Inflammatory macrophage treated with lipopolysaccharide for 4 hours (primary cell): ENCODE data around the gene TRIML1.
"Not testable (repeated sequence)": the region's sequence is repeated elsewhere in the genome, so short reads cannot be mapped to it uniquely, and the experiment has no call there.

Source experiments
- DNase-seq: peaks from one replicate; pipeline ENCODE4 v3.0.0-alpha.2; 2020

Gene TRIML1

GRCh38 chr4:188154668-188155405, 15.6 kb downstream of the TRIML1 start:
- DNase-seq, result no peak

- DNase-seq, result no peak
Measured at GRCh38 chr4:188158336-188158735, 19.1 kb downstream of the TRIML1 start.

DNA sequence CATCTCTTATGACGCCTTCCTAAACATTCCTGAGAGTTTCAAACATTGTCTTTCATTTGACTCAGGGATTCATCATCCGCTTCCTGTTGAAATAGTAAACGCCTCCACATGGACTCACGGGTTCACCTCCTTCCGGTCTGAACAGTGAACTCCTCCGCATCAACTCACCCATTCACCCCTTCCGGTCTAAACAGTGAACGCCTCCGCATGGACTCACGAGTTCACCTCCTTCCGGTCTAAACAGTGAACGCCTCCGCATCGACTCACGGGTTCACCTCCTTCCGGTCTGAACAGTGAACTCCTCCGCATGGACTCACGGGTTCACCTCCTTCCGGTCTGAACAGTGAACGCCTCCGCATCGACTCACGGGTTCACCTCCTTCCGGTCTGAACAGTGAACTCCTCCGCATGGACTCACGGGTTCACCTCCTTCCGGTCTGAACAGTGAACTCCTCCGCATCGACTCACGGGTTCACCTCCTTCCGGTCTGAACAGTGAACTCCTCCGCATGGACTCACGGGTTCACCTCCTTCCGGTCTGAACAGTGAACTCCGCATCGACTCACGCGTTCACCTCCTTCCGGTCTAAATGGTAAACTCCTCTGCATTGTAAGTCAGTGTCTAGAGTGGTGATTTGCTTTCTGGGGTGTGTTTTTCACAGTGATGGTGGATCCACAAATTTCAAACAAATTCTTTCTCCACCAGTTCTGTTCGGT, 20.4 kb downstream of the TRIML1 start:
- not testable (repeated sequence) for DNase-seq

GRCh38 chr4:188160406-188160805, 21.2 kb downstream of the TRIML1 start:
- no peak for DNase-seq

GRCh38 chr4:188161167-188161566, 21.9 kb downstream of the TRIML1 start:
- no peak for DNase-seq

- no peak for DNase-seq
Measured at GRCh38 chr4:188162698-188163097, 23.5 kb downstream of the TRIML1 start.

GRCh38 chr4:188168726-188169373, 29.6 kb downstream of the TRIML1 start:
- no peak for DNase-seq

- no peak for DNase-seq
Measured at GRCh38 chr4:188171551-188171950, 32.3 kb downstream of the TRIML1 start.

DNA sequence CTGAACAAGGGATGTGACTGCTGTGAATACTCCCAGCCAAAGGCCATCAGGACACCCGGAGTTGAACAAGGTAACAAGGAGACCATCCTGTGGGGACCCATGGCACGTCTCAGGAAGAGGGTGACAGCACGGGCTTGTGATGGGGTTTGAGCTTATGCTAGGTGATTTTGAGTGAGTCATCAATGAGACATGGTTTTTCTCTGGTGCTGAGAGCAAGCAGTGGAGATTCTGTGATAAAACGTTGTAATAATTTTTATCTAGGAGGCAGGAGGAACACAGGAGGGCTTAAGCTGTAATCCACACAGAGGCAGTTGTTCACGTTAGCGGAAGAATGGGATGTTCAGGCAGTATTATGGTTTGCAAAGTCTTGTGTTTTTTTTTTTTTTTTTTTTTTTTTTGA, 36.0 kb downstream of the TRIML1 start:
- no peak for DNase-seq

DNA sequence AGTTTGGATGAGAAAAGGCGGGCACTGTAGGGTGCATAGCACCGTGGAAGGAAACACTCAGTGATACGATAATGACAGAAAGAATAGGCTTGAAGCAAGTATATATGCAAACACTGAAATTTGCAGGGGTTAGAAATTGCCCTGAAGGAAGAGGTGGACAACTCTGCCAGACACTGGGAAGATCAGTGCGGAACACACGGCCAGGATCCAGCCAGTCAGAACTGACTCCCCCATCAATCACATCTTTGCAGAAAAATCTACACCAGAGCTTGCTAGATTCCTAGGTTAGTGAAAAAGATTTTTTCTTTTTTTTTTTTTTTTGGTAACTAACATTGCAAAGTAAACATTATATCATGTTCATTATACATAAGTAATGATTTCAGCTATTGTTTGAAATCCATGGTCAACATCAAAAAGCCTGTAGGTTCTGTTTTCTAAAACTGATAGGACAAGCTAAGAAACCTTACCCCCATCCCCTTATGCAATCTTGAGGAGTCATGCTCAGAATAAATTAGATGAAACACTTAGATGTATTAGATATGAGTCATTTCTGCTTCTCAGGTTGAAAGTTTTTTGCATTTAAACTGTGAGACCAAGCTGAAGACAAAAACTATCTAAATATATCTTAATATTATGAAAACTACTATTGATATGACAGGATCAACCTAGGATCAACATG, 38.9 kb downstream of the TRIML1 start:
- DNase-seq, result no peak

DNA sequence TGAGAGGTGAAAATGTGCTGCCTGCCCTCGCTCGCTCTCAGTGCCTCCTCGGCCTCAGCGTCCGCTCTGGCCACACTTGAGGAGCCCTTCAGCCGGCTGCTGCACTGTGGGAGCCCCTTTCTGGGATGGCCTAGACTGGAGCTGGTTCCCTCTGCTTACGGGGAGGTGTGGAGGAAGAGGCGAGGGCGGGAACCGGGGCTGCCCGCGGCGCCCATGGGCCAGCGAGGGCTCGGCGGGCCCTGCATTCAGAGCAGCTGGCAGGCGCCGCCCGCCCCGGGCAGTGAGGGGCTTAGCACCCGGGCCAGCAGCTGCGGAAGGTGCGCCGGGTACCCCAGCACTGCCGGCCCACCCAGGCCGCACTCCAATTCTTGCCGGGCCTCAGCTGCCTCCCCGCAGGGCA, 39.6 kb downstream of the TRIML1 start:
- no peak for DNase-seq

DNA sequence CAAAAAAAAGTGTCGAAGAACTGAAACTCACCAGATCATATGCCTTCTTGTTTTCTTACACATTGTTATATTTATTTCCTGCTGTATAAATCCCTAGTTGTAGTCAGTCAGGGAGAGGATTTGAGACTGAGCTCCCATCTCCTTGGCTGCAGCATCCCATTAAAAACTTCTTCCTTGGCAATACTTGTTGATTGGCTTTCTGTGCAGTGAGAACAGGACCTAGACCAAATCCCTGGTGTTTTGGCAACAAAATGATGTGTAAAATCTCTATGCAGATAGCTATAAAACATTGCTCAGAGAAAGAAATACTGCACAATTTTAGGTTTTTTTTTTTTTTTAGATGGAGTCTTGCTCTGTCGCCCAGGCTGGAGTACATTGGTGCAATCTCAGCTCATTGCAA, 47.9 kb downstream of the TRIML1 start:
- DNase-seq, result no peak

- DNase-seq, result no peak
Measured at GRCh38 chr4:188190461-188190860, 51.2 kb downstream of the TRIML1 start.

GRCh38 chr4:188194421-188194820, 55.2 kb downstream of the TRIML1 start:
- DNase-seq, result no peak

- DNase-seq, result no peak
Measured at GRCh38 chr4:188195389-188195985, 56.2 kb downstream of the TRIML1 start.

GRCh38 chr4:188196134-188196735, 57.0 kb downstream of the TRIML1 start:
- DNase-seq, result no peak
